HG03139 (cell line): ENCODE measurements around the gene PLA2G12A.
A peak's percentile ranks its signal among the peaks of the same experiment; 100 is the strongest.

Experiments
- ATAC-seq: cut with Tn5 transposase; IDR thresholded peaks from one replicate; pipeline ENCODE4 v1.9.1; 2021; ENCODE audit not compliant: unreplicated experiment

PLA2G12A gene

GRCh38 chr4:109729117-109729717 is 653 bp downstream of the PLA2G12A start:
- no peak for ATAC-seq

- ATAC-seq, result no peak
Measured at GRCh38 chr4:109728385-109728784, 1.5 kb downstream of the PLA2G12A start.

GRCh38 chr4:109723110-109723509 is 6.8 kb downstream of the PLA2G12A start:
- no peak for ATAC-seq

- ATAC-seq, result no peak
Measured at GRCh38 chr4:109722357-109722756, 7.5 kb downstream of the PLA2G12A start.

GRCh38 chr4:109721033-109721432 is 8.8 kb downstream of the PLA2G12A start:
- no peak for ATAC-seq

- ATAC-seq, result no peak
Measured at GRCh38 chr4:109719604-109720003, 10.3 kb downstream of the PLA2G12A start.

GRCh38 chr4:109718759-109719158 is 11.1 kb downstream of the PLA2G12A start:
- no peak for ATAC-seq

GRCh38 chr4:109713500-109713899 is 16.4 kb downstream of the PLA2G12A start:
- no peak for ATAC-seq

GRCh38 chr4:109708990-109709389 is 20.9 kb downstream of the PLA2G12A start:
- peak; percentile 90 for ATAC-seq

GRCh38 chr4:109708435-109708834 is 21.4 kb downstream of the PLA2G12A start:
- no peak for ATAC-seq

- no peak for ATAC-seq
Measured at GRCh38 chr4:109703664-109704361, 26.1 kb downstream of the PLA2G12A start.

GRCh38 chr4:109702950-109703663 is 26.8 kb downstream of the PLA2G12A start, which contains the start of gene CASP6:
CASP6 (minus strand) TSS chr4:109703445; CDS start chr4:109703395, 50 bp downstream.
- peak; percentile 72 for ATAC-seq

- ATAC-seq, result no peak
Measured at GRCh38 chr4:109701566-109702410, 28.1 kb downstream of the PLA2G12A start.

GRCh38 chr4:109699553-109700225 is 30.2 kb downstream of the PLA2G12A start:
- ATAC-seq, result no peak

GRCh38 chr4:109698656-109699055 is 31.2 kb downstream of the PLA2G12A start:
- ATAC-seq, result no peak

GRCh38 chr4:109691411-109691920 is 38.4 kb downstream of the PLA2G12A start:
- ATAC-seq, result no peak

- peak; percentile 93 for ATAC-seq
Measured at GRCh38 chr4:109690690-109691410, 39.0 kb downstream of the PLA2G12A start.

GRCh38 chr4:109684727-109685126 is 45.1 kb downstream of the PLA2G12A start:
- no peak for ATAC-seq

- ATAC-seq, result no peak
Measured at GRCh38 chr4:109683621-109684253, 46.1 kb downstream of the PLA2G12A start.
